GM21529 (cell line): ENCODE data around the gene GPRASP2.

ENCODE experiments used
- ATAC-seq: cut with Tn5 transposase; IDR thresholded peaks from one replicate; pipeline ENCODE4 v1.9.1; 2021; ENCODE audit not compliant: unreplicated experiment

Gene GPRASP2

GRCh38 chrX:102744307-102744706 is 32.1 kb downstream of the GPRASP2 start:
- ATAC-seq, result no peak

DNA sequence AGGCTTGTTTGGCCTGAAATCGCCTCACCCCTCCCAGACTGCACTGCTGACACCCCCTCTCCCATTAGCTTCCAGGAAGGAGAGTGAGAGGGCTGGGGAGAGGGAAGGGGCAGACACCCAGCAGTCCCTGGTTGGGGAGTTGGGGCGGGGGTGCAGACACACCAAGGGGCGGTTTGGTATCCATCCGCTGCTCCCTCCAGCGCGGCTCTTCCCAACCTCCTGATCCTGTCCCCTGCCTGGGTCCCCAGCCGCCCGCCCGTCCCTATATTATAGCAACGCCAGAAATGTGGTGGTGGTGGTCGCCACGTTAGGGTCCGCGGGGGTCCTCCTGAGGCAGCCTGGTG is 33.2 kb downstream of the GPRASP2 start:
- ATAC-seq, result no peak

GRCh38 chrX:102745857-102746584 is 33.8 kb downstream of the GPRASP2 start:
- peak; percentile 53 for ATAC-seq

GRCh38 chrX:102765217-102765616 is 53.0 kb downstream of the GPRASP2 start:
- no peak for ATAC-seq

DNA sequence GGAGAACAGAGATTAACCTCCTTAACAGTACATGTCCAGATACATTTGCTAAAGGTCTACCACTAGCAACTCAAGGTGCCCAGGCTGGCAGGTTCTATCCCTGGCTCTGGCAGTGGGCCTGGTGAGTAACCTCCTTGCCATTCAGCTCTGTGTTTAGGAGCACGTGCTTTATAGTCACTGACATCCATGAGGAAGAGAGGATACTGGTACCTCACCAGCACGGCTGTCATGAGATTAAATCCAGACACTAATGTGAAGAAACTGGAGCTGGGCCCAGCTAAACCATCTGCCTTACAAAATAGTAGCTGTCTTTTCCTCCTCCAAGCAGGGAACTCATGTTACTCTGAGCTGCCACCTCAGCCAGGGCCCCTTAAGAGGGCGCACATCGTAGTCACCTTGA is 53.6 kb downstream of the GPRASP2 start:
- ATAC-seq, result no peak

- no peak for ATAC-seq
These were observed 55.0 kb downstream of the GPRASP2 start for GRCh38 chrX:102767287-102767686.
